ENCODE data around the gene RADIL. TPM values are rescaled to one million over a fixed set of nuclear protein-coding genes. Genes with fewer than 3 reads are reported as not detected.

Gene RADIL
- total RNA-seq, 1 experiment from 2014 or later = 5.0 TPM

GRCh38 chr7:4781366-4782069, 102.0 kb downstream of the RADIL start:
- TF ChIP-seq, protein P1, sequence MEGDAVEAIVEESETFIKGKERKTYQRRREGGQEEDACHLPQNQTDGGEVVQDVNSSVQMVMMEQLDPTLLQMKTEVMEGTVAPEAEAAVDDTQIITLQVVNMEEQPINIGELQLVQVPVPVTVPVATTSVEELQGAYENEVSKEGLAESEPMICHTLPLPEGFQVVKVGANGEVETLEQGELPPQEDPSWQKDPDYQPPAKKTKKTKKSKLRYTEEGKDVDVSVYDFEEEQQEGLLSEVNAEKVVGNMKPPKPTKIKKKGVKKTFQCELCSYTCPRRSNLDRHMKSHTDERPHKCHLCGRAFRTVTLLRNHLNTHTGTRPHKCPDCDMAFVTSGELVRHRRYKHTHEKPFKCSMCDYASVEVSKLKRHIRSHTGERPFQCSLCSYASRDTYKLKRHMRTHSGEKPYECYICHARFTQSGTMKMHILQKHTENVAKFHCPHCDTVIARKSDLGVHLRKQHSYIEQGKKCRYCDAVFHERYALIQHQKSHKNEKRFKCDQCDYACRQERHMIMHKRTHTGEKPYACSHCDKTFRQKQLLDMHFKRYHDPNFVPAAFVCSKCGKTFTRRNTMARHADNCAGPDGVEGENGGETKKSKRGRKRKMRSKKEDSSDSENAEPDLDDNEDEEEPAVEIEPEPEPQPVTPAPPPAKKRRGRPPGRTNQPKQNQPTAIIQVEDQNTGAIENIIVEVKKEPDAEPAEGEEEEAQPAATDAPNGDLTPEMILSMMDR (conservative IDR thresholded peaks at IDR 0.05; ENCODE audit: low read depth, low read length) = no peak
- no peak for TF ChIP-seq EZH2 (IDR thresholded peaks at IDR 0.05; ENCODE audit: borderline replicate concordance, low read depth, low read length, poor library complexity, severe bottlenecking)
- H3K9me3 ChIP-seq (ENCODE audit: low read depth, low read length, poor library complexity, severe bottlenecking) = no peaks in the 10 kb centered on the region
- ChIA-PET CTCF (no interaction called here), POLR2A (ENCODE audit: low non-redundant PET) (no interaction called here)
- intact Hi-C loops (cut with micrococcal nuclease; ENCODE audit: unreplicated experiment) = no loop called here
- no TSS peak for BruUV-seq (replicated peaks)
- no peak overlapping the region for H3K4me3 ChIP-seq (ENCODE audit: low read depth, low read length, poor library complexity, severe bottlenecking)
- H3K4me1 ChIP-seq (ENCODE audit: insufficient read depth, low read length, poor library complexity, severe bottlenecking) = peaks cover 3% of the 10 kb centered on the region
- H3K27me3 ChIP-seq (replicated peaks; ENCODE audit: insufficient read depth, low read depth, low read length, poor library complexity) = no peaks in the 10 kb centered on the region
- no peak overlapping the region for H3K27ac ChIP-seq (ENCODE audit: low read depth, low read length, poor library complexity, severe bottlenecking)
- H3K36me3 ChIP-seq (ENCODE audit: insufficient read depth, low read length, poor library complexity, severe bottlenecking) = peaks cover 11% of the 10 kb centered on the region
- DNase-seq (ENCODE audit: low spot score) = no peak

- no peaks in the 10 kb centered on the region for H3K9me3 ChIP-seq (ENCODE audit: low read depth, low read length, poor library complexity, severe bottlenecking)
- no TSS peak for BruUV-seq (replicated peaks)
- no peak overlapping the region for H3K4me3 ChIP-seq (ENCODE audit: low read depth, low read length, poor library complexity, severe bottlenecking)
- ChIA-PET POLR2A (ENCODE audit: low non-redundant PET) (no interaction called here), CTCF (no interaction called here)
- H3K27me3 ChIP-seq (replicated peaks; ENCODE audit: insufficient read depth, low read depth, low read length, poor library complexity) = no peaks in the 10 kb centered on the region
- peaks cover 7% of the 10 kb centered on the region for H3K36me3 ChIP-seq (ENCODE audit: insufficient read depth, low read length, poor library complexity, severe bottlenecking)
- no peak overlapping the region for H3K27ac ChIP-seq (ENCODE audit: low read depth, low read length, poor library complexity, severe bottlenecking)
- intact Hi-C loops (cut with micrococcal nuclease; ENCODE audit: unreplicated experiment) = no loop called here
- TF ChIP-seq, protein P1 (conservative IDR thresholded peaks at IDR 0.05; ENCODE audit: low read depth, low read length) = no peak
- TF ChIP-seq EZH2 (IDR thresholded peaks at IDR 0.05; ENCODE audit: borderline replicate concordance, low read depth, low read length, poor library complexity, severe bottlenecking) = no peak
- H3K4me1 ChIP-seq (ENCODE audit: insufficient read depth, low read length, poor library complexity, severe bottlenecking) = peaks cover 11% of the 10 kb centered on the region
- no peak for DNase-seq (ENCODE audit: low spot score)
Observed at GRCh38 chr7:4779118-4779517, 104.4 kb downstream of the RADIL start.

DNA sequence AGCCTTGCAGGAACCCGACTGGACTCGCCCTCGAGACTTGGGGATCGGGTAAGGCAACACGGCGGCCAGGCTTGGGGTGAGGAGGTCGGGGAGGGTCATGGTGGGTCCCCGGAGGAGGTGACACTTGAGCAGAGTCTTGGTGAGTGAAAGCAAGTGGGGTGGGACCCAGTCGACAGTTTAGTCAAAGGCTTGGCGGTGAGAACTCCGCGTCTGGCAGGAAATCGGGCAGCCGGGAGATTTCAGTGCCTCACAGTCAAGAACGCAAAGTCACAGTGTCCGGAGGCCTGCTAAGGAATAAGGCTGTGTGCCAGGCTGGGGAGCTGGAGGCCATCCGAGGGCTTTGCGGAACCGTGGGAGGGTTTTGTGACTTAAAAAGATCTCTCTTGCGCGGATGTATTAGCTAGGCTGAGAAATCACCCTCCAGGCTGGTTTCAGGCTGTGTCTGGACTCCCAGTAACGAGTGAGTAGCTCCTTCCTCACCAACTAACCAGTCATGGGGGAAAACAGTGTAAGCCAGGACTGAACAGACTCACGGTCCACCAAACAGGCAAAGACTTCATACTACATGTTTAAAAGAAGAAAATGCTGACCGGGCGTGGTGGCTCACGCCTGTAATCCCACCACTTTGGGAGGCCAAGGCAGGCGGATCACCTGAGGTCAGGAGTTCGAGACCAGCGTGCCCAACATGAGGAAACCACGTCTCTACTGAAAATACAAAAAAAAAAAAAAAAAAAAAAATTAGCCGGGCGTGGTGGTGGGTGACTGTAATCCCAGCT, 107.5 kb downstream of the RADIL start:
- no peaks in the 10 kb centered on the region for H3K36me3 ChIP-seq (ENCODE audit: insufficient read depth, low read length, poor library complexity, severe bottlenecking)
- intact Hi-C loops (cut with micrococcal nuclease; ENCODE audit: unreplicated experiment) = no loop called here
- no peaks in the 10 kb centered on the region for H3K9me3 ChIP-seq (ENCODE audit: low read depth, low read length, poor library complexity, severe bottlenecking)
- no TSS peak for BruUV-seq (replicated peaks)
- no peak for TF ChIP-seq EZH2 (IDR thresholded peaks at IDR 0.05; ENCODE audit: borderline replicate concordance, low read depth, low read length, poor library complexity, severe bottlenecking)
- TF ChIP-seq, protein P1 (conservative IDR thresholded peaks at IDR 0.05; ENCODE audit: low read depth, low read length) = no peak
- DNase-seq (ENCODE audit: low spot score) = no peak
- CTCF ChIA-PET = interaction anchor here (0.8 kb wide), 1 partner anchor 69 kb away, joined by 7 read pairs; no protein-coding TSS in a partner anchor
- no peaks in the 10 kb centered on the region for H3K27me3 ChIP-seq (replicated peaks; ENCODE audit: insufficient read depth, low read depth, low read length, poor library complexity)
- H3K4me1 ChIP-seq (ENCODE audit: insufficient read depth, low read length, poor library complexity, severe bottlenecking) = peaks cover 11% of the 10 kb centered on the region
- peak overlapping the region; percentile 91 for H3K27ac ChIP-seq (ENCODE audit: low read depth, low read length, poor library complexity, severe bottlenecking)
- POLR2A ChIA-PET (ENCODE audit: low non-redundant PET) = interaction anchor here (0.6 to 1.0 kb wide), 2 partner anchors 31 to 1779 kb away, joined by 3 to 4 read pairs; no protein-coding TSS in a partner anchor
- peak overlapping the region; percentile 84 for H3K4me3 ChIP-seq (ENCODE audit: low read depth, low read length, poor library complexity, severe bottlenecking)
